AG09319 (cell line): ENCODE results near the gene KIF26A.

Experiments
- DNase-seq: peaks from one replicate; pipeline ENCODE4 v3.0.0-alpha.2; 2010; ENCODE audit warnings: low read depth; ENCODE audit errors: extremely low read depth
- TF ChIP-seq, protein P1 (sequence below): IDR thresholded peaks from 2 replicates; pipeline ENCODE4 v1.5.1; 2011; ENCODE audit warnings: low read depth, mild to moderate bottlenecking, inconsistent platforms, low read length, moderate library complexity

KIF26A gene

DNA sequence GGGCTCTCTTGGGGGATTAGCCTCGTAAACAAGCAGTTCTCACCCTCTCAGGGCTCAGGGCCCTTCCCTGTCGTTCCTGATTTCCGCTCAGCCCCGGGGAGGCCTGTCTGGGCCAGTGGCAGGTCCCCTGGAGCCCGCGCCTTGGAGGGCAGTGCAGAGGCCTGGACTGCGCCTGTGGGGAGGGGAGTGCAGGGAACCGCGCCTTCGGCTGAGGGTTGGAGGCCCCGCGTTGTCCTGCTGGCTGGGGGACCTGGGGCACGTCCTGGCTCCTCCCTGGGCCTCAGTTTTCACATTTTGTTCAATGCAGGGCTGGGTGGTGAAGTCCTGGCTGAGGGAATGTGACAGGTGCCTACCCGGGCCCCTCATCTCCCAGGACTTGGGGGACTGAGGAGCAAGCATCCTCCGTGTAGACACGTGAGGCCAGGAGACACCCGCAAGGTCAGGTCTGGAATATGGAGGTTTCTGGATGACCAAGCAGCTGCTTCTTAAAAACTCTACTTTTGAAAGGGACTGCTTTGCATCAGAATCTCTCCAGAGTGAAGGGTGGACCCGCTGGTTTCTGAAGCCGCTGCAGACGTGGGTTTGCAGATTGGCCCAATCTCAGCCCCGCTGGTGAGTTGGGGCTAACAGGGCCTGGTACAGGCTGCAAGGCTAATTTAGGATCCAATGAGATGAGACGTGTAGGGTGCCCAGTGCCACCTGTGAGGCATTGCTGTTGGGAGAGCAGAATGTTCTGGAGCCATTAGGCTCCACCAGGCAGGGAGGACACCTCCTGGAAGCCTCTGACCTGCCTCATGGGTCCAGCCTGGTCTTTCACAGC, 80.2 kb downstream of the KIF26A start:
- TF ChIP-seq, protein P1, sequence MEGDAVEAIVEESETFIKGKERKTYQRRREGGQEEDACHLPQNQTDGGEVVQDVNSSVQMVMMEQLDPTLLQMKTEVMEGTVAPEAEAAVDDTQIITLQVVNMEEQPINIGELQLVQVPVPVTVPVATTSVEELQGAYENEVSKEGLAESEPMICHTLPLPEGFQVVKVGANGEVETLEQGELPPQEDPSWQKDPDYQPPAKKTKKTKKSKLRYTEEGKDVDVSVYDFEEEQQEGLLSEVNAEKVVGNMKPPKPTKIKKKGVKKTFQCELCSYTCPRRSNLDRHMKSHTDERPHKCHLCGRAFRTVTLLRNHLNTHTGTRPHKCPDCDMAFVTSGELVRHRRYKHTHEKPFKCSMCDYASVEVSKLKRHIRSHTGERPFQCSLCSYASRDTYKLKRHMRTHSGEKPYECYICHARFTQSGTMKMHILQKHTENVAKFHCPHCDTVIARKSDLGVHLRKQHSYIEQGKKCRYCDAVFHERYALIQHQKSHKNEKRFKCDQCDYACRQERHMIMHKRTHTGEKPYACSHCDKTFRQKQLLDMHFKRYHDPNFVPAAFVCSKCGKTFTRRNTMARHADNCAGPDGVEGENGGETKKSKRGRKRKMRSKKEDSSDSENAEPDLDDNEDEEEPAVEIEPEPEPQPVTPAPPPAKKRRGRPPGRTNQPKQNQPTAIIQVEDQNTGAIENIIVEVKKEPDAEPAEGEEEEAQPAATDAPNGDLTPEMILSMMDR = no peak
- DNase-seq = no peak

DNA sequence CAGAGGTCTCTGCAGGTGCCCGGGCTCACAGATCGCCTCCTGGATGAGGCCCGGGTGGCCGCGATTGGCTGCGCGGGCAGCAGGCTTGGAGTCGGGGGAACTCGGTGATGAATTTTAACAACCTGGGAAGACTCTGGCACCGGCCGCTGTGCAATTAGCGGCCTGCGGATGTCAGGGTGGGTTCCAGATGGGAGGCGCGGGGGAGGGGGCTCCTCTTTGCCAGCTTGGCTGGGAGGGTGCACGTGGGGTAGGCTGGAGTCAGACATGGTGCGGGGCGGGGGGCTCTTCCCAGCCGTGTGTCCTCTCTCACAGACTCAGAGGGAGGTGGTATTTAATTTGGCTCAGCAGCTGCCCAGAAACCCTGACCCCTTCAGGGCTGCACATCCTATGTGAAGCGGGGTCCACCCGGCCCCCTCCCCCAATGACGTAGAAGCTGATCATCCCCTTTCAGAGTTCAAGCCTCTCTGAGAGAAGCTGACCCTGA, 81.4 kb downstream of the KIF26A start:
- TF ChIP-seq, protein P1 = no peak

DNA sequence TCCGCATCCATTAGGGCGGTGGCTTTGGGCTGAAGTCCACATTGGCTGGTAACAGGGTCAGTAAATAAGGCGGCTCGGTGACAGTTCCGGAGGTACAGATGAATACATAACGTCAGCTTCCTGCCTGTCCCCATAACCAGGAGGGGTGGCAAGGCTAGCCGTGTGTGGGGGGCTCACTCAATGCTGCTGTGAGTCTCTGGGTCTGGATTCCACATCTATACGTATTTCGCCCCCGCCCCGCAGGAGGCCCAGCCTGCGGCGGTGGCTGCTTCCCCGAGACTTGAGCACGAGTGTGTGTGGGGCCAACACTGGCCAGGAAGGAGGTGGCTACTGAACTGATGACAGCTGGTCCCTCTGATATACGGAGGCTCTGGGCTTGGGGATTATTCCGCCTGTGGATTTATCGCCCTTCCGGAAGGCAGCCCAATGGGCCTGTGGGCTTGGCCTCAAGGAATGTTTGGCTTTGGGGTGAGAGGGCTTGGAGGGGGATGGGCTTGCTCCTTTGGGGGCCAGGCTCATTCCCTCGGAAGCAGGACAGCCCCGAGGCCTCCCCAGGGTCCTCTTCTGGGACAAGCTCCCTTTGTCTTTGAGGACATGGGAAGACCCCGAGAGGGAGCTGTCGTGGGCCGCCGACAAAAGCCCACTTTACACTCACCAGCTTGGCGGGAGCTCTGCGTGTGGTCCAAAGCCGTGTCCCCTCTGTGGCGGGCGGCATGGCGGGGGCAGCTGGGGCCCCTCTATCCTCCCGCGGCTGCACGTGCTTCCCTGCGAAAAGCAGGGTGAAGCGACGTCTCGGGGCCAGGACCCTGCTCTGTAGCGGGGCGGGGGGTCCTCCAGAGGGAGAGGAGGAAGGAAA, 82.1 kb downstream of the KIF26A start:
- DNase-seq = no peak
- TF ChIP-seq, protein P1 = no peak

More for the DNA sequence above, 81.4 kb downstream of the KIF26A start:
- no peak for DNase-seq

DNA sequence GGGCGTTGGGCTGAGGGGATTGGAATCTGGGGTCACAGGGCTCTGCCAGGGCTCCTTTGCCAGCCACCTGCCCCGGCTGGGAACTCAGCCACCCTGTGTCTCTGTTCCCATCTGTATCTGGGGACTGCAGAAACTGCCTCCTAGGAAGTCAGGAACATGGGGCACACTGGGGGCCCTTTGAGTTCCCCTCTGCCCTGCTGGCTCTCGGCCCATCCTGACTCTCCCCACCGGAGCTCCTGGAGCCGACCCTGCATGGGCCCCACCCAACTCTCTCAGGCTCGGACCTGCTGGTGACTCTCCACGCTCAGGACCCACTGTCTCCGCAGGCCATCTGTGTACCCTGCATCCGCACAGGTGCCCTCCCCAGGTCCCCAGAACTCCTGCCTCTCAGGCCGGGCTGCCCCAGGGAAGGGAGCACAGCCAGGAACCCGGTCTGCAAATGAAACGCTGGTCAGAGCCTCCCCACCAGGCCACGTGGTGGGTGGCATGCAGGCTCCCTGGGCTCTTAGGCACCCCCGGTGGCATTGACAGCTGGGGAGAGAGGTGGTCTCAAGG, 82.8 kb downstream of the KIF26A start:
- no peak for DNase-seq
- TF ChIP-seq, protein P1 = no peak

DNA sequence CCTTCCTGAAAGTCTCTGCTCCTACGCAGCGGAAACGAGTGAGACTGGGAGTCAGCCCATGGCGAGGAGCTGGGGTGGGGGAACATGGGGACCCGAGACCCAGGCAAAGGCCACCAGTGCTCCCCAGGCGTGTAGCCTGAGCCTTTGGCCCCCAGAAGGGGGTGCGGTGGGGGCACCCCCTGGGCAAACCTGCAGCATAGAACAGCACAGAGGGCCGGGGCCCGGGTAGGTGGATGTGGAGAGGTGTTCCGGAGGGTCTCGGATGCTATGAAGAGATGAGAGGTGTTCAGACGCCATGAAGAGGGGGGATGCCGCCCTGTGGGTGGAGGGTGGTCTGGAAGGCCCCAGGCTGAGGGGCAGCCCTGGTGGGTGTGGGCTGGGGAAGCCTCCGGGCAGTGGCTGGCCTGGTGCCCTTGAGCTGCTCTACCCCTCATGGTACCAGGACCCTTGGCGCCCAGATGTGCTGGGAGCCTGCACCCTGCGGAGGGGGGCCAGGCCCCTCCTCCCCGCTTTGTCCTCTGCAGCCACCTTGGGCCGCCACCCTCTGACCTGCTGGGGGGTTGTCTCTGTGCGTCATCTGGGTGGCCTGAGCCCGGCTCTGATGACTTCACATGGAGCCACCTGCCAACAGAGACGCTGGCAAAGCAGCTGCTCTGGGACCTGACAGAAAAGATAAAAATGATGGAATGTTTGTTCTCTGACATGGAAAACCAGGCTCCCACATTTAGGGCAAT, 83.4 kb downstream of the KIF26A start:
- TF ChIP-seq, protein P1 = no peak
- no peak for DNase-seq

DNA sequence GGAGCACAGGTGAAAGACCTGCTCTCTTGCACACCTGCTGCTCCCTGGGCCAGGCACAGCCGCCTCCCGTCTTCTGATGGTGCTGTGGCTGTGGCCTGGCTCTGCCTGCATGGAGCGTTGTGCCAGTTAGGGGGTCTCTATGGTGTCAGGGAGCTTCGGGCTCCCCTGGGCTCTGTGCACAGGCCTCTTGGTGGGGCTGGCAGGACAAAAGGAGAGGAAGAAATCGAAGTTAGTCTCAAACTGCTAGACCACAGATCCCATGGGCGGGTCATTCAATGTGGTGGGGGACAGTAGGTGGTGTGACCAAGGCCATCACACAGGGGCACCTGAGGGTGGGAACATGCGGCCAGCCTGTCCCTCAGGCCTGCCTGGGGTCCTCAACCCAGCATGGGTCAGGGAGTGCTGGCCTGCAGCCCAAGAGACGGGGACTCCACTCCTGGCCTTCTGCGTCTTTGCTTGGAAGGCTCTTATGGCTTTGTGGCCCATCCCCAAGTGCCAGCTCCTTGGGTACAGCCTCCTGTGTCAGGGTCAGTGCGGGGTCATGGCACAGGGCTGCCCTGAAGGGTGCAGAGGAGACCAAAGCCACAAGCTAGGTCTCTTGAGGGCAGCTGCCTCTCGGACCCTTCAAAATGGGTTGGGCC, 84.1 kb downstream of the KIF26A start:
- TF ChIP-seq, protein P1 = no peak
- DNase-seq = no peak
